CD4-positive, alpha-beta memory T cell (primary cell): Measurements from ENCODE around the gene PTPRJ. TPM values are rescaled to one million over a fixed set of nuclear protein-coding genes. Genes with fewer than 3 reads are reported as not detected.

ENCODE experiments used
- CTCF ChIA-PET: fragments of 350-600 bp; sonication (Branson Sonifier 250); formaldehyde crosslinking; loops from one replicate; lab custom pipeline; 2021; ENCODE audit warnings: inconsistent platforms; ENCODE audit not compliant: partially characterized antibody; lab: Charles Lee
- POLR2A ChIA-PET: fragments of 350-600 bp; sonication (Branson Sonifier 250); formaldehyde crosslinking; loops from one replicate; lab custom pipeline; 2021; ENCODE audit not compliant: partially characterized antibody; lab: Charles Lee
- DNase-seq, 5 donors: peaks; one replicate each; pipeline versions ENCODE4 v3.0.0 to v3.0.0-alpha.2; 2020 to 2022; ENCODE audit warnings: mixed read lengths in 1 of 5
- H3K27ac ChIP-seq: one replicate; pipeline ENCODE4 v1.7.0; 2013; ENCODE audit warnings: low read depth, low read length
- H3K27me3 ChIP-seq: 2 replicates; pipeline ENCODE4 v1.7.0; 2013; ENCODE audit warnings: mild to moderate bottlenecking, low read length, moderate library complexity; ENCODE audit not compliant: insufficient read depth
- H3K36me3 ChIP-seq: 2 replicates; pipeline ENCODE4 v1.7.0; 2013; ENCODE audit warnings: mild to moderate bottlenecking, low read length, moderate library complexity; ENCODE audit not compliant: insufficient read depth
- H3K4me1 ChIP-seq: 2 replicates; pipeline ENCODE4 v1.7.0; 2013; ENCODE audit warnings: mild to moderate bottlenecking, low read length, moderate library complexity; ENCODE audit not compliant: insufficient read depth
- H3K4me3 ChIP-seq, 2 donors: one replicate each; pipeline ENCODE4 v1.7.0; 2013; ENCODE audit warnings: low read length in 2 of 2, mild to moderate bottlenecking in 1 of 2
- H3K9me3 ChIP-seq, 2 donors: one replicate each; pipeline ENCODE4 v1.7.0; 2013; ENCODE audit warnings: low read length in 2 of 2, control low read depth in 1 of 2; ENCODE audit not compliant: control insufficient read depth in 1 of 2
- H3K27ac Mint-ChIP-seq, 7 donors: one replicate each; pipeline ENCODE4 v1.8.0; 2020 to 2021; ENCODE audit warnings: mixed read lengths in 7 of 7, mild to moderate bottlenecking in 6 of 7, inconsistent platforms in 3 of 7, moderate library complexity in 3 of 7
- H3K27me3 Mint-ChIP-seq, 2 donors: one replicate each; pipeline ENCODE4 v1.8.0; 2020 to 2021; ENCODE audit warnings: mixed read lengths in 2 of 2
- H3K36me3 Mint-ChIP-seq, 2 donors: one replicate each; pipeline ENCODE4 v1.8.0; 2020 to 2021; ENCODE audit warnings: mixed read lengths in 2 of 2, inconsistent platforms in 1 of 2, mild to moderate bottlenecking in 1 of 2
- H3K4me1 Mint-ChIP-seq, 4 donors: one replicate each; pipeline ENCODE4 v1.8.0; 2020 to 2021; ENCODE audit warnings: mixed read lengths in 4 of 4, mild to moderate bottlenecking in 1 of 4
- H3K4me3 Mint-ChIP-seq, 8 donors: one replicate each; pipeline ENCODE4 v1.8.0; 2020 to 2021; ENCODE audit warnings: mixed read lengths in 8 of 8, mild to moderate bottlenecking in 7 of 8, moderate library complexity in 6 of 8, inconsistent platforms in 3 of 8
- H3K9me3 Mint-ChIP-seq, 8 donors: one replicate each; pipeline ENCODE4 v1.8.0; 2020 to 2021; ENCODE audit warnings: mixed read lengths in 8 of 8, mild to moderate bottlenecking in 5 of 8, inconsistent platforms in 3 of 8, moderate library complexity in 1 of 8
- intact Hi-C: fragments of 100-400 bp; cut with micrococcal nuclease; formaldehyde crosslinking; loops from one replicate; pipeline ENCODE4 v1.15.1; 2023
- polyA plus RNA-seq, 2 donors: library from polyadenylated mRNA; unstranded; fragments of 300-500 nt; fragmentation: Illumina TruSeq; gene quantifications; one replicate each; pipeline ENCODE4 v1.2.3, GENCODE V29; 2021
- total RNA-seq, 2 experiments: library from RNA; stranded (reverse); gene quantifications; one replicate each; pipeline ENCODE4 v1.2.3, GENCODE V29; 2021

The PTPRJ gene
- total and polyA plus RNA-seq, 4 experiments from 2014 or later, result 3.3 to 57.9 (median 37.2) TPM

GRCh38 chr11:48101044-48101733 is 120.8 kb downstream of the PTPRJ start:
- H3K27ac Mint-ChIP-seq, result peak overlapping the region in 5 of 7 donors; percentile 2 to 75 (median 38)
- no peaks in the 10 kb centered on the region for H3K36me3 Mint-ChIP-seq

DNA sequence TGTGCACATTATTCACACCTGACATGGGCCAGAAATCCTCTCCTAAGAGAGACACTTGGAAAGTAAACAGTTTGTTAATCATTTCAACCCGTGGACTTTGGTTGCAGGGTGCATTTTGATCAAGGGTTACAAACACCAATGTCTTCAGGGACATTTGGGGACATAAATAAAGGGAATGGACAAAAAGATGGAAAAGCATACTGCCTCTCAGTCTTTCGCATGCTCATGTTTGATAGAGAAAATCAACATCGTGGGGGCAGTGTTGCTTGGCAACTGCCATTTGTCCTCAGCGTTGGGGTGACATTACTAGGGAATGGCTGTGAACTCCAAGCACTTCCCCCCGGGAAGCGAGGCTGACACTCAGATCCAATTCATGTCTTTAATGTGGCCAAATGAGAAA is 121.6 kb downstream of the PTPRJ start:
- Mint-ChIP-seq H3K4me1 (peaks cover 32 to 58% (median 49%) of the 10 kb centered on the region in 4 donors), H3K27me3 (no peaks in the 10 kb centered on the region), H3K9me3 (no peaks in the 10 kb centered on the region), H3K36me3 (no peaks in the 10 kb centered on the region), H3K27ac (peak overlapping the region in 3 of 7 donors; percentile 38 to 85 (median 75)), H3K4me3 (no peak overlapping the region)
- no peaks in the 10 kb centered on the region for H3K27me3 ChIP-seq
- intact Hi-C loops, result no loop called here
- ChIA-PET POLR2A (no interaction called here), CTCF (interaction anchor here (4.8 kb wide), 1 partner anchor 7 kb away, joined by 21 read pairs; no protein-coding TSS in a partner anchor)
- no peaks in the 10 kb centered on the region for H3K36me3 ChIP-seq
- no peak overlapping the region for H3K4me3 ChIP-seq
- H3K27ac ChIP-seq, result no peak overlapping the region
- no peak for DNase-seq
- H3K4me1 ChIP-seq, result peaks cover 34% of the 10 kb centered on the region
- no peaks in the 10 kb centered on the region for H3K9me3 ChIP-seq

More at GRCh38 chr11:48101044-48101733, 120.8 kb downstream of the PTPRJ start:
- H3K9me3 Mint-ChIP-seq, result no peaks in the 10 kb centered on the region
- no peaks in the 10 kb centered on the region for H3K36me3 ChIP-seq
- H3K27ac ChIP-seq, result no peak overlapping the region
- no peaks in the 10 kb centered on the region for H3K27me3 Mint-ChIP-seq
- no peaks in the 10 kb centered on the region for H3K9me3 ChIP-seq
- ChIA-PET POLR2A (interaction anchor here (0.6 to 1.0 kb wide), 3 partner anchors 19 to 95 kb away, joined by 3 to 5 read pairs (median 5); no protein-coding TSS in a partner anchor), CTCF (interaction anchor here (4.8 kb wide), 1 partner anchor 8 kb away, joined by 21 read pairs; no protein-coding TSS in a partner anchor)
- no peaks in the 10 kb centered on the region for H3K27me3 ChIP-seq
- intact Hi-C loops, result no loop called here
- no peak overlapping the region for H3K4me3 Mint-ChIP-seq
- peaks cover 32% of the 10 kb centered on the region for H3K4me1 ChIP-seq
- no peak for DNase-seq
- no peak overlapping the region for H3K4me3 ChIP-seq
- H3K4me1 Mint-ChIP-seq, result peaks cover 33 to 58% (median 47%) of the 10 kb centered on the region in 4 donors

- Mint-ChIP-seq H3K4me3 (no peak overlapping the region), H3K4me1 (peaks cover 47 to 73% (median 64%) of the 10 kb centered on the region in 4 donors), H3K36me3 (no peaks in the 10 kb centered on the region), H3K27me3 (no peaks in the 10 kb centered on the region), H3K27ac (peak overlapping the region; percentile 9 to 79 (median 44)), H3K9me3 (peaks cover 0 to 2% (median 0%) of the 10 kb centered on the region in 8 donors)
- DNase-seq, result no peak
- POLR2A ChIA-PET, result no interaction called here
- no peak overlapping the region for H3K4me3 ChIP-seq
- CTCF ChIA-PET, result interaction anchor here (0.7 to 14.3 kb wide), 3 partner anchors 48 to 172 kb away, joined by 3 to 487 read pairs (median 83); no protein-coding TSS in a partner anchor
- H3K4me1 ChIP-seq, result peaks cover 49% of the 10 kb centered on the region
- H3K36me3 ChIP-seq, result no peaks in the 10 kb centered on the region
- H3K27me3 ChIP-seq, result no peaks in the 10 kb centered on the region
- H3K9me3 ChIP-seq, result no peaks in the 10 kb centered on the region
- intact Hi-C loops, result no loop called here
- H3K27ac ChIP-seq, result no peak overlapping the region
Measured at GRCh38 chr11:48103621-48104567, 123.5 kb downstream of the PTPRJ start.

DNA sequence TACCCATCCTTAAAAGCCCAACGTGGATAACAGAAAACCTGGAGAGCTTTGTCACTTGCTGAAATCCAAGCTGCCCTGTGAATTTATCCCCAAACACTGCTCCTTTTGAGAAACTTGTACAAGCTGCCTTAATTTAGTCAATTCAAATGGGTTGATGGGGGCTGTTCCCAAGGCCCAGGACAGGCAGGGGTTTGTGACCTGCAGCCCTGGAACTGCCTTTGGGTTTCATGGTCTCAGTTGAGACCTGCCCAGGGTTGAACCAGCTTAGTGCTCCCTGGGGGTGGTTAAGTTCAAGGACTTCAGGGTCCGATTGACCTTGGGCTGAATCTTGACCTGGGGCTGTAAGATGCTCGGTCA is 124.2 kb downstream of the PTPRJ start:
- Histone ChIP-seq H3K4me3 (no peak overlapping the region), H3K27me3 (no peaks in the 10 kb centered on the region), H3K27ac (no peak overlapping the region), H3K4me1 (peaks cover 53% of the 10 kb centered on the region), H3K36me3 (no peaks in the 10 kb centered on the region), H3K9me3 (no peaks in the 10 kb centered on the region)
- intact Hi-C loops, result no loop called here
- POLR2A ChIA-PET, result interaction anchor here (1.0 kb wide), 1 partner anchor 11 kb away, joined by 3 read pairs; no protein-coding TSS in a partner anchor
- no peak for DNase-seq
- H3K36me3 Mint-ChIP-seq, result no peaks in the 10 kb centered on the region
- peaks cover 0 to 2% (median 0%) of the 10 kb centered on the region in 8 donors for H3K9me3 Mint-ChIP-seq
- H3K27me3 Mint-ChIP-seq, result no peaks in the 10 kb centered on the region
- CTCF ChIA-PET, result interaction anchor here (0.7 to 14.3 kb wide), 3 partner anchors 48 to 173 kb away, joined by 3 to 487 read pairs (median 83); no protein-coding TSS in a partner anchor
- peak overlapping the region in 3 of 7 donors; percentile 4 to 51 (median 38) for H3K27ac Mint-ChIP-seq
- peaks cover 47 to 75% (median 64%) of the 10 kb centered on the region in 4 donors for H3K4me1 Mint-ChIP-seq
- no peak overlapping the region for H3K4me3 Mint-ChIP-seq

DNA sequence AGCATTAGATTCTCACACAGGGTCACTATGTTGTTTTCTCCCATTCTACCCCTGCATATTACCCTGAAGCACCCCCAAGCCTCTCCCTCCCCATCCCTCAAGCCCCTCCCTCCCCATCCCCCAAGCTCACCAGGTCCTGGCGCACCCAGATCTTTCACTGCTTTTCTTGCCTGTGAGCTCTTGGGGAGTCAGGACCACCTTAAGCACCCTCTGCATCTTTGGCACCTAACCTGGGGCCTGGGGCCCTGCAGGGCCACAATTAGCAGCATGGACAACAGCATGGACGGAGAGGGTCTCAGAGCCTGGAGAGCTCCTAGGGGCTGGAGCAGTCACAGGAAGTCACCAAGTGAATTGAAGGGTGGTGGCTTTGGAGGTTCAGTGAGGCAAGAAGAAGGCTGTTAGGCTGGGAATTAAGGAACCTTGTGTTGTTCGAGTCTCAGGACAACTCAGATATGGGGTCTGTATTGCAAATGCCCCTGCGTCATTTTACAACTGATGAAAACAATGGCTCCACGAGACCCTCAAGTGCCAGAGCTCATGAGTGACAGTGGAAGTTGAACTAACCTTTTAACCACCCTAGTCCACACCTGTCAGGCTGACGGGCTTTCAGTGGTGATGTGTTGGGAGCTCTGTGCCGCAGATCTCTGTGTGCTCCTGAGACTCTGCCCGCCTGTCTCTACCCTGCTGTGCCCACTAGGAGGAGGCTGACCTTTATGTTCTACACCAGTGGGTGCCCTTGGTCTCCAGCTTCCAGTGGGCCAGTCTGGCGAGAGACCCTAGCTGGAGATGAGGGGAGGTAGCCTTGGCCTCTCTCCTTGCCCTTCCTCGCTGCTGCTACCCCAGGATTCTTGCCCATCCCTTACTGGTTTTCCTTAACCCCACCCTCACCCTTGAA is 125.0 kb downstream of the PTPRJ start:
- POLR2A ChIA-PET, result interaction anchor here (1.0 to 4.0 kb wide), 3 partner anchors 11 to 125 kb away, joined by 3 to 19 read pairs (median 3); partner anchors contain the start of gene PTPRJ
- intact Hi-C loops, result loop anchor here (5.0 kb wide), 1 partner anchor 123 kb away; the partner anchor contains the start of gene PTPRJ
- DNase-seq, result no peak

GRCh38 chr11:48106166-48106565 is 125.8 kb downstream of the PTPRJ start:
- Histone ChIP-seq H3K4me1 (peaks cover 56% of the 10 kb centered on the region), H3K27me3 (no peaks in the 10 kb centered on the region), H3K36me3 (no peaks in the 10 kb centered on the region), H3K27ac (no peak overlapping the region), H3K4me3 (no peak overlapping the region), H3K9me3 (no peaks in the 10 kb centered on the region)
- Mint-ChIP-seq H3K36me3 (peaks cover 0 to 3% of the 10 kb centered on the region in 2 donors), H3K4me1 (peaks cover 49 to 77% (median 66%) of the 10 kb centered on the region in 4 donors), H3K27me3 (no peaks in the 10 kb centered on the region), H3K9me3 (peaks cover 0 to 2% (median 0%) of the 10 kb centered on the region in 8 donors), H3K27ac (peak overlapping the region; percentile 43 to 81 (median 78)), H3K4me3 (peak overlapping the region in 7 of 8 donors; percentile 37 to 74 (median 61))
- CTCF ChIA-PET, result interaction anchor here (0.7 to 14.3 kb wide), 7 partner anchors 12 to 174 kb away, joined by 3 to 487 read pairs (median 13); no protein-coding TSS in a partner anchor
- no peak for DNase-seq
- intact Hi-C loops, result loop anchor here (5.0 kb wide), 1 partner anchor 124 kb away; the partner anchor contains the start of gene PTPRJ
- POLR2A ChIA-PET, result interaction anchor here (1.1 to 4.2 kb wide), 4 partner anchors 50 to 171 kb away, joined by 3 to 44 read pairs (median 24); partner anchors contain the start of gene PTPRJ

More for the DNA sequence above, 125.0 kb downstream of the PTPRJ start:
- H3K9me3 ChIP-seq, result no peaks in the 10 kb centered on the region
- H3K4me1 ChIP-seq, result peaks cover 56% of the 10 kb centered on the region
- peak overlapping the region in 3 of 7 donors; percentile 25 to 81 (median 43) for H3K27ac Mint-ChIP-seq
- H3K27me3 ChIP-seq, result no peaks in the 10 kb centered on the region
- H3K9me3 Mint-ChIP-seq, result peaks cover 0 to 2% (median 0%) of the 10 kb centered on the region in 8 donors
- H3K4me3 ChIP-seq, result no peak overlapping the region
- no peaks in the 10 kb centered on the region for H3K36me3 ChIP-seq
- H3K4me3 Mint-ChIP-seq, result peak overlapping the region in 2 of 8 donors; percentile 12 to 29
- H3K4me1 Mint-ChIP-seq, result peaks cover 49 to 81% (median 66%) of the 10 kb centered on the region in 4 donors
- H3K36me3 Mint-ChIP-seq, result no peaks in the 10 kb centered on the region
- H3K27ac ChIP-seq, result no peak overlapping the region
- H3K27me3 Mint-ChIP-seq, result no peaks in the 10 kb centered on the region
- CTCF ChIA-PET, result interaction anchor here (0.6 to 14.3 kb wide), 5 partner anchors 49 to 276 kb away, joined by 3 to 487 read pairs (median 83); no protein-coding TSS in a partner anchor
